Sigmoid colon (tissue), 7 donors: ENCODE data around the gene NPL. TPM values are rescaled to one million over a fixed set of nuclear protein-coding genes. Genes with fewer than 3 reads are reported as not detected.

Experiments
- DNase-seq: peaks from one replicate; pipeline ENCODE4 v3.0.0-alpha.2; 2019
- H3K27ac ChIP-seq, 4 donors: fragments of 200-600 bp; sonication (generic); one replicate each; pipeline ENCODE4 v1.5.1; 2016 to 2019; ENCODE audit warnings: mild to moderate bottlenecking in 1 of 4
- H3K27me3 ChIP-seq, 3 donors: fragments of 200-600 bp; sonication (generic); one replicate each; pipeline ENCODE4 v1.5.1; 2019; ENCODE audit warnings: mild to moderate bottlenecking in 1 of 3
- H3K36me3 ChIP-seq, 4 donors: fragments of 200-600 bp; sonication (generic); one replicate each; pipeline ENCODE4 v1.5.1; 2016 to 2019
- H3K4me1 ChIP-seq, 4 donors: fragments of 200-600 bp; sonication (generic); one replicate each; pipeline ENCODE4 v1.5.1; 2017 to 2019
- H3K4me3 ChIP-seq, 4 donors: fragments of 200-600 bp; sonication (generic); one replicate each; pipeline ENCODE4 v1.5.1; 2017 to 2019; ENCODE audit warnings: mild to moderate bottlenecking in 2 of 4, moderate library complexity in 1 of 4
- H3K9me3 ChIP-seq, 4 donors: fragments of 200-600 bp in 3 of 4; sonication (generic) in 3 of 4; one replicate each; pipeline versions ENCODE4 v1.5.1 to v1.6.1; 2013 to 2019
- CTCF ChIP-seq, 4 experiments: fragments of 450-650 bp in 3 of 4; fragments of 200-600 bp in 1 of 4; IDR thresholded peaks; one replicate each; pipeline ENCODE4 v1.5.1; 2016 to 2019; ENCODE audit warnings: antibody characterized with exemption in 4 of 4, mild to moderate bottlenecking in 3 of 4, moderate library complexity in 2 of 4
- EP300 ChIP-seq, 4 donors: sonication (generic); formaldehyde crosslinking; IDR thresholded peaks; one replicate each; pipeline ENCODE4 v1.6.1; 2017; ENCODE audit warnings: antibody characterized with exemption in 4 of 4
- POLR2A ChIP-seq, 2 donors: fragments of 450-650 bp; IDR thresholded peaks; one replicate each; pipeline ENCODE4 v1.6.1; 2016; ENCODE audit warnings: antibody characterized with exemption in 2 of 2, mild to moderate bottlenecking in 2 of 2, moderate library complexity in 2 of 2
- POLR2AphosphoS5 ChIP-seq, 4 donors: sonication (generic); formaldehyde crosslinking; IDR thresholded peaks; one replicate each; pipeline ENCODE4 v1.6.1; 2017; ENCODE audit warnings: antibody characterized with exemption in 4 of 4
- WGBS, 2 donors: extraction: QIAGEN DNeasy Blood & Tissue Kit; methylation state at CpG; one replicate each; pipeline ENCODE4 v1.1.7; 2013; 5-methylcytosine and 5-hydroxymethylcytosine counted together
- intact Hi-C: fragments of 100-400 bp; cut with DNase I; formaldehyde crosslinking; loops from one replicate; pipeline ENCODE4 v1.15.1; 2023
- polyA plus RNA-seq, 3 donors: library from polyadenylated mRNA; stranded (reverse); fragments of 200-250 nt; gene quantifications; one replicate each; pipeline ENCODE4 v1.2.3, GENCODE V29; 2013
- total RNA-seq, 4 donors: library from RNA; depleted of rRNA; stranded (reverse); fragments of >200 nt; gene quantifications; one replicate each; pipeline ENCODE4 v1.1.0, GENCODE V29; 2016
- donor health status: healthy with polysubstance abuse.
- donor health status: Bipolar disorder and iron deficiency.
- donor health status: healthy.

NPL gene
- total and polyA plus RNA-seq, 7 donors: 7.2 to 19.9 (median 12.5) TPM

GRCh38 chr1:182847105-182847504, 57.5 kb downstream of the NPL start:
- no peak for TF ChIP-seq POLR2A (IDR thresholded peaks at IDR 0.05)
- no peak for TF ChIP-seq EP300 (IDR thresholded peaks at IDR 0.05)
- TF ChIP-seq CTCF (IDR thresholded peaks at IDR 0.05): no peak
- TF ChIP-seq POLR2AphosphoS5 (IDR thresholded peaks at IDR 0.05): no peak
- intact Hi-C loops: no loop called here
- H3K9me3 ChIP-seq: no peaks in the 10 kb centered on the region
- H3K27ac ChIP-seq: no peak overlapping the region
- no peak overlapping the region for H3K4me3 ChIP-seq
- peaks cover 0 to 37% (median 16%) of the 10 kb centered on the region in 4 donors for H3K4me1 ChIP-seq
- DNase-seq: no peak
- peaks cover 3 to 85% (median 28%) of the 10 kb centered on the region in 4 donors for H3K36me3 ChIP-seq
- no peaks in the 10 kb centered on the region for H3K27me3 ChIP-seq

- Histone ChIP-seq H3K27me3 (no peaks in the 10 kb centered on the region), H3K4me3 (no peak overlapping the region), H3K27ac (no peak overlapping the region), H3K36me3 (peaks cover 18 to 90% (median 41%) of the 10 kb centered on the region in 4 donors), H3K9me3 (no peaks in the 10 kb centered on the region), H3K4me1 (peaks cover 0 to 21% (median 4%) of the 10 kb centered on the region in 4 donors)
- no peak for TF ChIP-seq POLR2A (IDR thresholded peaks at IDR 0.05)
- 95 to 97% methylated on average over 2 of the region's 2 CpGs for WGBS, 2 donors
- intact Hi-C loops: no loop called here
- no peak for DNase-seq
Observed at GRCh38 chr1:182848736-182849135, 59.2 kb downstream of the NPL start.

GRCh38 chr1:182850319-182850718, 60.7 kb downstream of the NPL start:
- intact Hi-C loops: no loop called here
- no peak for DNase-seq
- peaks cover 0 to 9% (median 5%) of the 10 kb centered on the region in 4 donors for H3K4me1 ChIP-seq
- H3K4me3 ChIP-seq: no peak overlapping the region
- H3K27me3 ChIP-seq: no peaks in the 10 kb centered on the region
- TF ChIP-seq POLR2AphosphoS5 (IDR thresholded peaks at IDR 0.05) (no peak), POLR2A (IDR thresholded peaks at IDR 0.05) (no peak), EP300 (IDR thresholded peaks at IDR 0.05) (no peak), CTCF (IDR thresholded peaks at IDR 0.05) (no peak)
- no peak overlapping the region for H3K27ac ChIP-seq
- no peaks in the 10 kb centered on the region for H3K9me3 ChIP-seq
- 85 to 97% methylated on average over 4 of the region's 4 CpGs for WGBS, 2 donors
- H3K36me3 ChIP-seq: peaks cover 24 to 90% (median 48%) of the 10 kb centered on the region in 4 donors

- Histone ChIP-seq H3K4me1 (peaks cover 0 to 18% (median 14%) of the 10 kb centered on the region in 4 donors), H3K9me3 (no peaks in the 10 kb centered on the region), H3K27ac (no peak overlapping the region), H3K4me3 (no peak overlapping the region), H3K27me3 (no peaks in the 10 kb centered on the region), H3K36me3 (peaks cover 31 to 98% (median 59%) of the 10 kb centered on the region in 4 donors)
- no peak for TF ChIP-seq EP300 (IDR thresholded peaks at IDR 0.05)
- no peak for TF ChIP-seq POLR2A (IDR thresholded peaks at IDR 0.05)
- TF ChIP-seq CTCF (IDR thresholded peaks at IDR 0.05): no peak
- no peak for TF ChIP-seq POLR2AphosphoS5 (IDR thresholded peaks at IDR 0.05)
- no peak for DNase-seq
- intact Hi-C loops: no loop called here
- 92 to 98% methylated on average over 1 of the region's 1 CpG for WGBS, 2 donors
Observed at GRCh38 chr1:182851825-182852224, 62.3 kb downstream of the NPL start.

- TF ChIP-seq EP300 (IDR thresholded peaks at IDR 0.05) (no peak), CTCF (IDR thresholded peaks at IDR 0.05) (no peak), POLR2AphosphoS5 (IDR thresholded peaks at IDR 0.05) (no peak), POLR2A (IDR thresholded peaks at IDR 0.05) (no peak)
- Histone ChIP-seq H3K36me3 (peaks cover 64 to 100% (median 85%) of the 10 kb centered on the region in 4 donors), H3K27me3 (no peaks in the 10 kb centered on the region), H3K4me3 (no peak overlapping the region), H3K4me1 (peaks cover 0 to 18% (median 12%) of the 10 kb centered on the region in 4 donors), H3K27ac (peak overlapping the region in 2 of 4 donors; percentile 6 to 21), H3K9me3 (no peaks in the 10 kb centered on the region)
- 81 to 82% methylated on average over 4 of the region's 4 CpGs for WGBS, 2 donors
- DNase-seq: no peak
- intact Hi-C loops: no loop called here
Observed at GRCh38 chr1:182855911-182856310, 66.3 kb downstream of the NPL start.
